MM.1S (cell line): ENCODE data around the gene RGL3.

Experiments
- EZH2 ChIP-seq: fragments of 300-600 bp; sonication (generic); optimal IDR thresholded peaks from 2 replicates; pipeline ENCODE3; 2017; ENCODE audit warnings: low read depth, mild to moderate bottlenecking, antibody characterized with exemption, low read length, mixed read lengths
- TF ChIP-seq, protein P1 (sequence below): fragments of 300-600 bp; sonication (generic); IDR thresholded peaks from 2 replicates; pipeline ENCODE4 v1.5.1; 2016; ENCODE audit warnings: antibody characterized with exemption, low read length, mixed read lengths

DNA sequence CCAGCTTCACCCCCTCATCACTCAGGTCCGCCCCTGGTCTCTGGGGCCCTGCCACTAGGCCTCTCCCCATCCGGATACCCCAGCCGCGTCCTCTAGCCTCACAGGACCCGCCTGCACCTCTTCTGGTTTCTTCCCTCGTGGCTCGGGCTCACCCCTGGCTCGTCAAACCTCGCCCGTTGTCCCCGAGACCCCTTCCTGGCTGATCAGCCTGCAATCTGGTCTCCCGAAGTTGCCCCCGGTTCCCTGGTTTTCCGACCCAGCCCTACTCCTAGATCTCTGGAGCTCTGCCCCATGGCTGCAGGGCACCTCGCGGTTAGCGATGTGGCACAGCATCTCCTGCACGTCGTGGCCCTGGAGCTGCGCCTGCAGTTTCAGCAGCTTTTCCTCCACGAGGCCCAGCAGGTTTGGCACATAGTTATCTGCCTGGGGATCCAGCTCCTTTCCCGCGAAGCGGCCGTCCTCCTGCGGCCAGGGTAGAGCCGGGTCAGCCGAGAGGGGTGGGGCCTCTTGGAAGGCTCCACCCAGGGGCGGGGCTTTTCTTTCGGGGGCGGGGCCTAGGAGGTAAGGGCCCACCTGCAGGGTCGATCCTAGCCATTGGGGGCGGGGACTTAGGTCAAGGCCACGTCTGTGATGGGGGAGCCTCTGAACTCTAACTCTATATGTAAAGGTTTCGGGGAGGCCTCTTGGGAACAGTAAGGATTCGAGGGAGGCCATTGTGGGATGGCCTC, 2.4 kb upstream of the RGL3 start:
- TF ChIP-seq EZH2, result peak; percentile 53
- TF ChIP-seq, protein P1, sequence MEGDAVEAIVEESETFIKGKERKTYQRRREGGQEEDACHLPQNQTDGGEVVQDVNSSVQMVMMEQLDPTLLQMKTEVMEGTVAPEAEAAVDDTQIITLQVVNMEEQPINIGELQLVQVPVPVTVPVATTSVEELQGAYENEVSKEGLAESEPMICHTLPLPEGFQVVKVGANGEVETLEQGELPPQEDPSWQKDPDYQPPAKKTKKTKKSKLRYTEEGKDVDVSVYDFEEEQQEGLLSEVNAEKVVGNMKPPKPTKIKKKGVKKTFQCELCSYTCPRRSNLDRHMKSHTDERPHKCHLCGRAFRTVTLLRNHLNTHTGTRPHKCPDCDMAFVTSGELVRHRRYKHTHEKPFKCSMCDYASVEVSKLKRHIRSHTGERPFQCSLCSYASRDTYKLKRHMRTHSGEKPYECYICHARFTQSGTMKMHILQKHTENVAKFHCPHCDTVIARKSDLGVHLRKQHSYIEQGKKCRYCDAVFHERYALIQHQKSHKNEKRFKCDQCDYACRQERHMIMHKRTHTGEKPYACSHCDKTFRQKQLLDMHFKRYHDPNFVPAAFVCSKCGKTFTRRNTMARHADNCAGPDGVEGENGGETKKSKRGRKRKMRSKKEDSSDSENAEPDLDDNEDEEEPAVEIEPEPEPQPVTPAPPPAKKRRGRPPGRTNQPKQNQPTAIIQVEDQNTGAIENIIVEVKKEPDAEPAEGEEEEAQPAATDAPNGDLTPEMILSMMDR, result no peak
